Skeletal muscle cell (primary cell): ENCODE results near the gene PYGO2.
"Not testable (repeated sequence)": the region's sequence is repeated elsewhere in the genome, so short reads cannot be mapped to it uniquely, and the experiment has no call there.

Experiments used
- DNase-seq: peaks from one replicate; pipeline ENCODE4 v3.0.0-alpha.2; 2010; ENCODE audit warnings: low read depth
- H3K4me3 ChIP-seq: 2 replicates; pipeline ENCODE4 v1.5.1; 2011; ENCODE audit warnings: low read depth, mild to moderate bottlenecking, control low read depth, low read length, moderate library complexity

PYGO2 gene

GRCh38 chr1:155000726-155001424, 39.3 kb upstream of the PYGO2 start:
- peak overlapping the region; percentile 66 for H3K4me3 ChIP-seq
- DNase-seq: peak; percentile 67

- peak overlapping the region; percentile 66 for H3K4me3 ChIP-seq
- no peak for DNase-seq
Observed at GRCh38 chr1:155000411-155000725, 38.8 kb upstream of the PYGO2 start.

DNA sequence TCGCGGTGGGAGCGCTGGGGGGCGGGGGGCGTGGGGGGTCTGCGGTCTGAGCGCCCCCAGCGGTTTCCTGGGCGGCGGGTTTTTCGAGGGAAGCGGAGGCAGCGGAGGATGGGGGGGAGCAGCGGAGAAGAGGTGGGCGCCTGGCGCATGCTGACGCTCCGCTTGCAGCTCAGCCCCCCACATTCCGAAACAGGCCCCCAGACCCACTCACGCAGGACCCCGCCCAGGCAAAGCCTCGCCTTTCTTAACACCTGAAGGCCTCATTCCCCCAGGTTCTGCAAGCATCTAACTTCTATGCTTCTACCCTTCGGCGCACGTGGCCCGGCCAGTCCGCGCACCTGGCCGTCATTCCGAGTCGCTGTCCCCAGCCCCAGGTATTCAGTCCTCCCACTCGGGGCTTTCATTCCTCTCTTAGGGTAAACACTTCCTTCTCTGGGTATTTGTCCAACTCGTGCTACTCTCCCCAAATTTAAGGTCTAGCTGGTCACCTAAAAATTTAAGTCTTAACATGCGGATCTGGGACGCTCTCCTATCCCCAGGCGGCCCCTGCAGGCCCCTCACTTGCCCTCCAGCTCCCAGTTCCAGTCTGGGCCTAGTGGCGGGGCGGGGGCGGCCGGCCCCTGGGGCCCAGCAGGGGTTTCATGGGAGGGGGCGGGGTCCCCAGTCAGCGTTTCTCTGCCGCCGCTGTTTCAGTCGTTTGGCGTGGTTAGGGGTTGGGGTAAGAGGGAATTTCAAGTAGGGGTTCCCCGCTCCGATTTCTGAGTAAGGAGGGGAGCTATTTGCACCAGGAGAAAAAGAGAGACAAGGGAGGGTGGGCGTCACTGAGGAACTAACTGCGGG, 38.2 kb upstream of the PYGO2 start:
- H3K4me3 ChIP-seq: peak overlapping the region; percentile 66
- no peak for DNase-seq

DNA sequence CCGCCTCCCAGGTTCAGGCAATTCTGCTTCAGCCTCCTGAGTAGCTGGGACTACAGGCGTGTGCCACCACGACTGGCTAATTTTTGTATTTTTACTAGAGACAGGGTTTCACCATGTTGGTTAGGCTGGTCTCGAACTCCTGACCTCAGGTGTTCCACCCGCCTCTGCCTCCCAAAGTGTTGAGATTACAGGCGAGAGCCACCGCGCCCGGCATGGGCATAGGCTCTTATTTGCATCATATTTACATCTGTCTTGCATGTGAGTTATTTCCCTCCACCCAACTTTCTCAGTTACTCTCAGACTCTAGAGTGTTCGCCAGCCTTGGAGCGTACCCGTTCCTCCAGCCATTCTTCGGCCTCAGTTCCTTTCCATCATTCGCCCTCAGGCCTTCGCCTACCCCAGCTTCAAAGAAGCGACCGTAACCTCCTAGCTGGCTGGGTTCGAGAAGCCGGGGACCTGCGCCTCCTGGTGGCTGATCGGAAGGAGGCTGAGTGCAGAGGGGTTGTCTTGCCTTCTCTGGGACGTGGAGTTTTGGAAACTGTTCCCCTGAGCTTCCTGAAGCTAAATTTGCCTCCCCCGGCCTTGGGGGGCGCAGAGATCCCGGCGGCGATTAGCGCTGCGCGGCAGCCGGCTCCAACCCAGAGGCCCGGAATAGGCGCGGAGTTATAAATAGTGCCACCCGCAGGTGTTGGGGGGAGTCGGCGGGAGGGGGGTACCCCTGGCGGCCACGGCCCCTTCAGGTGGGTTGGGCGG, 37.4 kb upstream of the PYGO2 start:
- peak overlapping the region; percentile 66 for H3K4me3 ChIP-seq
- DNase-seq: no peak

GRCh38 chr1:154998201-154998780, 36.7 kb upstream of the PYGO2 start:
- no peak for DNase-seq
- H3K4me3 ChIP-seq: no peak overlapping the region

- DNase-seq: no peak
- H3K4me3 ChIP-seq: no peak overlapping the region
Observed at GRCh38 chr1:154996966-154997701, 35.6 kb upstream of the PYGO2 start.

GRCh38 chr1:154995301-154995983, 33.9 kb upstream of the PYGO2 start:
- not testable (repeated sequence) for H3K4me3 ChIP-seq, DNase-seq

DNA sequence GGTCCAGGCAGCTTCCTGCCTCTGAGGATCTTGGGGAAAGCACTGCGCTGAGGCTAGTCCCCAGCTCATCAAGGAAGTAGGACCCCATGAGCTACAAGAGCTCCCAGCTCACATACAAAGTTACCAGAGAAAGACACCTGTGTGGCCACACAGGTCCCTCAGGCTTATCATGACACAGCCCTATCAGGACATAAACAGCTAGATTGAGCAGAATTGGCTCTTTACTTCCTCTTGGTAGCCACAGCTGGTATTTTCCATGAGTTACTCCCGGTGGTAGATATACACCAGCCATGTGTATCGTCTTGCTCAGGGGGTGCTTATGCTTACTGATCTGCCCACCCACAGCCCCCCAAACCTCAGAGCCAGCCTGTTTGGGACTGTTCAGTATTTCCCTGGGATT, 33.0 kb upstream of the PYGO2 start:
- DNase-seq: no peak
- H3K4me3 ChIP-seq: no peak overlapping the region

- DNase-seq: no peak
- H3K4me3 ChIP-seq: no peak overlapping the region
Observed at GRCh38 chr1:154994269-154994587, 32.6 kb upstream of the PYGO2 start.

DNA sequence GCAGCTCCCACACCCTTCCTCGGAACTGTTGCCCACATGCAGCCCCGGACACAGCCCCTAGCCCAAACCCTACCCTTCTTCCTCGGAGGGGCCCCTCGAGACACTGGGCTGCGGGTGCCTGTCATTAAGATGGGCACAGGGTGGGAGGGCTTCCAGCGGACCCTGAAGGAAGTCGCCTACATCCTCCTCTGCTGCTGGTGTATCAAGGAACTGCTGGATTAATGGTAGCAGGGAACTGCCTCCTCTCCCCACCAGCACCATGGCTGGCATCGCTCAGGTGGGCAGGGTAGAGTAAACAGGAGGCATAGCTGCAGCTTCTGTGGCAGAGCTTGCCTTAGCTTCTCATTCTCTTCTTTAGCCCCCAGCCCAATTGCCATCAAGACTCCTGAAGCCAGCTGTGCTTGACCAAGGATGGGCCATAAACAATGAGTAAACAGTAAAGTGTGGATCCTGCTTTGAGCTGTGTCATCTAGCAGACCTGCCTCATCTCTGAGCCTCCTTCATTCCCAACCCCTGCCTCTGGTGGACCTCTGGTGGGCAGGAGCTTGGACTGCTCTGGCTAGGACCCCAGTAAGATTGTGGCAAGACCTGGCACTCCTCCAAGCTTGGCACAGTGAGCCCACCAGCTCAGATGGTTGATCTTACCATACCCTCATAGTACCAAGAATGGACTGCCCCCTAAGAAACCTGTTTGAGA, 32.1 kb upstream of the PYGO2 start, which contains the start of gene LENEP:
TSS of gene LENEP (plus strand) at position 15 of the 697 bp plus-strand sequence. CDS start at position 37, 22 bp downstream.
- DNase-seq: no peak
- no peak within 1 kb of the TSS for H3K4me3 ChIP-seq

DNA sequence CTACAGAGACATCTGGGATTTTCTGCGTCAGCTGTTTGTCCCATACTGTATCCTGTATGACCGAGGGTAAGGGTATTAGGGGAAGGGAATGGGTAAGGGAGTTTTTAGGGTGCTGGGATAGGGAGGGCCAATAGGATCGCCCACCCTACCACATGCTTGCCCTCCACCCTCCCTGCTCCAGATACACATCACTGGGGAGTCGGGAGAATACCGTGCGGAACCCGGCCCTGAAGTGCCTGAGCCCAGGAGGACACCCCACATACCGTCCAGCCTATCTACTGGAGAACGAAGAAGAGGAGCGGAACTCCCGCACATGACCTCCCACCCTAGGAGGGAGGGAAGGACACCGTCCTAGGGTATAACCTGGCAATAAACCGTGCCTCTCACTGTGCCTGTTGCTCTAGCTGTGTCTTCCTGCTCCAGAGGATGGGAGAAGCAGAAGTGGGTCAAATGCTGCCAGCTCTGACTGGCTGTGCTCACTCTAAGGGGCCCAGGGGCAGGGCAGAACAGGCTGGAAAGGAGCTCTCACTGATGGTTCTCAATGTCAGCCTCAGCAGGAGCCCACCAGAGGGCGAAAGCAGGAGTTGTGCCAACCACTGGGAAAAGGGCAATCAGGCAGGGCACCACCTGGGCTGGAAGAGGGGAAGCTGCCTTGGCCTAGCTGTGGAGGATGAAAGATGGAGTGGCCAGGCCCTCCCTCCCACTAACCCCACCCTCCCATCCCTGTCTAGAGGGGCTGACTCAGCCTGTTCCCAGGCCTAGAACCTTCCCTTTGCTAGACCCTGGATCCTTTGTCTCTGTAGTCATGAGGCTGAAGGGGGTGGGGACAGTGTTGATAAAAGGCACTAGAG, 31.4 kb upstream of the PYGO2 start:
- H3K4me3 ChIP-seq: no peak overlapping the region
- DNase-seq: no peak

DNA sequence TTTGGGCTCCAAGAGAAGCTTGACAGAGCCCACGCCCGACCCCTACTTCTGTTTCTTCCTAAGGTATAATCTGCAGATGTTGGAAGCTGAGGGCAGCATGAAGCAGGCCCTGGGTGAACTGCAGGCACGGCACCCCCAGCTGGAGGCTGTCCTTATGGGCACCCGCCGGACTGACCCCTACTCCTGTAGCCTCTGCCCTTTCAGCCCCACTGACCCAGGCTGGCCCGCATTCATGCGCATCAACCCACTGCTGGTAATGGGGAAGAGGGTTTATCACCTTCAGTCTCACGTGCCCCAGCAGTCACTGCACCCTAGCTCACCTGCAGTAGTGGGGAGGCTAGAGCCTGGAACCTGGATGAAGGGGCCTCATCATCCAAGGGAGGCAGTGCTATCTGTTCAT, 28.7 kb upstream of the PYGO2 start:
- no peak overlapping the region for H3K4me3 ChIP-seq
- DNase-seq: no peak

- no peak overlapping the region for H3K4me3 ChIP-seq
- no peak for DNase-seq
Observed at GRCh38 chr1:154989195-154989860, 27.7 kb upstream of the PYGO2 start.

DNA sequence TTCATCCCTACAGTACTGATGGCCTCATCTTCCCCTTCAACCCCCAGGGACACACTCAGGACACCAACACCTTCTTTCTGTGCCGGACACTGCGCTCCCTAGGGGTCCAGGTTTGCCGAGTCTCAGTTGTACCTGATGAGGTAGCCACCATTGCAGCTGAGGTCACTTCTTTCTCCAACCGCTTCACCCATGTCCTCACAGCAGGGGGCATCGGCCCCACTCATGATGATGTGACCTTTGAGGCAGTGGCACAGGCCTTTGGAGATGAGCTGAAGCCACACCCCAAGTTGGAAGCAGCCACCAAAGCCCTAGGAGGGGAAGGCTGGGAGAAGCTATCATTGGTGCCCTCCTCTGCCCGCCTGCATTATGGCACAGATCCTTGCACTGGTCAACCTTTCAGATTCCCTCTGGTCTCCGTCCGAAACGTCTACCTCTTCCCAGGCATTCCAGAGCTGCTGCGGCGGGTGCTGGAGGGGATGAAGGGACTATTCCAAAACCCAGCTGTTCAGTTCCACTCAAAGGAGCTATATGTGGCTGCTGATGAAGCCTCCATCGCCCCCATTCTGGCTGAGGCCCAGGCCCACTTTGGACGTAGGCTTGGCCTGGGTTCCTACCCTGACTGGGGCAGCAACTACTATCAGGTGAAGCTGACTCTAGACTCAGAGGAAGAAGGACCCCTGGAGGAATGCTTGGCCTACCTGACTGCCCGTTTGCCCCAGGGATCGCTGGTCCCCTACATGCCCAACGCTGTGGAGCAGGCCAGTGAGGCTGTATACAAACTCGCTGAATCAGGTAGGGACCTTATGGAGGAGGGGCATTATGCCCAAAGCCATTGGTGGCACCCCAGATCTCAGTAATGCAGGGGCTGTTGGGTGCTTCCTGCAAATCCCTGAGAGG, 26.7 kb upstream of the PYGO2 start:
- no peak for DNase-seq
- no peak overlapping the region for H3K4me3 ChIP-seq

- H3K4me3 ChIP-seq: no peak overlapping the region
- no peak for DNase-seq
Observed at GRCh38 chr1:154987326-154987725, 25.7 kb upstream of the PYGO2 start.

GRCh38 chr1:154986736-154987135, 25.2 kb upstream of the PYGO2 start:
- not testable (repeated sequence) for H3K4me3 ChIP-seq

More at GRCh38 chr1:154986736-154987135, 25.2 kb upstream of the PYGO2 start:
- not testable (repeated sequence) for DNase-seq
